ENCODE measurements around the gene PCDH10. TPM values are rescaled to one million over a fixed set of nuclear protein-coding genes. Genes with fewer than 3 reads are reported as not detected.
A peak's percentile ranks its signal among the peaks of the same experiment; 100 is the strongest.

Gene PCDH10
- total RNA-seq, 1 experiment from 2014 or later: not detected

DNA sequence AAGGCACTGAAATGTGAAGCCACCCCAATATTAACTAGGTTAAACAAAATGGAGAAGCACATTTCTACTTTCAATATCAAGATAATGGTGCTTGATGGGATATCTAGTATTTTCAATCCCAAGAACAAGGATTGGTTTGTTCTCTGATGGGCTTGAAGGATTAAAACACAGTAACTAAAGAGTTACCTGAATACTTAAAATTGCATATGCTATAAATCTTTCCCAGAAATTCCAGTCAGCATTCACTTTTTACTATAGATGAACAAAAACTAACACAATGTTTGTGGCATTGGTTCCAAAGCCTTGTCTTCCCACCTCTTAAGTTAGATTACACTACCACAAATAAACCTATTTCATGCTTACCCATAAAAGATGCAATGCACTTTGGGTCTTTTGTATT lies 3.9 kb upstream of the PCDH10 start:
- Mint-ChIP-seq H3K27me3 (ENCODE audit: insufficient read depth, unreplicated experiment) (peaks cover 30% of the 10 kb centered on the region), H3K27ac (ENCODE audit: low read depth, unreplicated experiment) (no peak overlapping the region), H3K4me3 (ENCODE audit: unreplicated experiment) (no peak overlapping the region), H3K9me3 (ENCODE audit: unreplicated experiment) (peaks cover 5% of the 10 kb centered on the region), H3K36me3 (ENCODE audit: insufficient read depth, unreplicated experiment) (no peaks in the 10 kb centered on the region), H3K4me1 (ENCODE audit: insufficient read depth, unreplicated experiment) (peaks cover 10% of the 10 kb centered on the region)
- intact Hi-C loops (cut with micrococcal nuclease): loop anchor here (5.0 kb wide), 1 partner anchor 1632 kb away; no protein-coding TSS in a partner anchor
- ChIA-PET CTCF (interaction anchor here (0.7 kb wide), 1 partner anchor 984 kb away, joined by 4 read pairs; no protein-coding TSS in a partner anchor), POLR2A (no interaction called here)
- TF ChIP-seq, protein P1, sequence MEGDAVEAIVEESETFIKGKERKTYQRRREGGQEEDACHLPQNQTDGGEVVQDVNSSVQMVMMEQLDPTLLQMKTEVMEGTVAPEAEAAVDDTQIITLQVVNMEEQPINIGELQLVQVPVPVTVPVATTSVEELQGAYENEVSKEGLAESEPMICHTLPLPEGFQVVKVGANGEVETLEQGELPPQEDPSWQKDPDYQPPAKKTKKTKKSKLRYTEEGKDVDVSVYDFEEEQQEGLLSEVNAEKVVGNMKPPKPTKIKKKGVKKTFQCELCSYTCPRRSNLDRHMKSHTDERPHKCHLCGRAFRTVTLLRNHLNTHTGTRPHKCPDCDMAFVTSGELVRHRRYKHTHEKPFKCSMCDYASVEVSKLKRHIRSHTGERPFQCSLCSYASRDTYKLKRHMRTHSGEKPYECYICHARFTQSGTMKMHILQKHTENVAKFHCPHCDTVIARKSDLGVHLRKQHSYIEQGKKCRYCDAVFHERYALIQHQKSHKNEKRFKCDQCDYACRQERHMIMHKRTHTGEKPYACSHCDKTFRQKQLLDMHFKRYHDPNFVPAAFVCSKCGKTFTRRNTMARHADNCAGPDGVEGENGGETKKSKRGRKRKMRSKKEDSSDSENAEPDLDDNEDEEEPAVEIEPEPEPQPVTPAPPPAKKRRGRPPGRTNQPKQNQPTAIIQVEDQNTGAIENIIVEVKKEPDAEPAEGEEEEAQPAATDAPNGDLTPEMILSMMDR (IDR thresholded peaks at IDR 0.05; ENCODE audit: unreplicated experiment): no peak
- DNase-seq (ENCODE audit: unreplicated experiment): no peak
- no TSS peak for BruUV-seq (replicated peaks)

DNA sequence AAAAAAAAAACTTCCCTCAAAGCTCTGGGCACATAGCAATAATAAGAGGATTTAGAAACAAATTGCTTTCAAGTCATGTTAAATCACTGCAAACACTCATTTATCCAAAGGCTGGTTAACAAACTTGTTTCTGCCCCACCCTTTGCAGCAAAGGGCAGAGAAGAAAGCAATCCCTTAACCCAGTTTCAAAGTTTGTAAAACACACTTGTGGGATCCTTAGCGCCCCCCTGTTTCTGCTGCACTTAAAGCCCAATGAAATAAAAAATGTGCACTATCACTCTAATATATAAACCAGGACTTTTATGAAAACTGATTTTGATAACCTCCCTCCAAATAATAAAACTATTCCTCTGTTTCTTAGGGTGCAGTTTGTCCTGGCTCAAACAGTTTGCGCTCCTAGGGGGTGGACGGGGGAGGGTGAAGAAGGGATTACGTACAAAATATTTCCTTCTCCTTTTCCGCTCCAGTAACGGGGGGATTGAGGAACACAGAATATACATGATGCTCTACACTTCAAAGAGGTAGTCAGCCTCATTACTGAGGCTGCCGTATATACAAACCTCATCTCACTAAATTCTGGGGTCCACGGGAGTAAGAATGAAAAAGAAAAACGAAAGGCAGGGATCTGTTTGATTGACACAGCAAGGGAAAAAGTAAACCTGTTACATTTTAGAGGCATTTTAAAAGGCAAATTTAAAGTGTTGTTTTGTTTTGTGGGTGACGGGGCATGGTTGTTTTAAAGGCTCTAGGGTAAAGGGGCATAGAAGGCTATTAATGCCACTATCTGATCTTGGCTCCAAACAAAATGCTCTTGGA lies 3.1 kb upstream of the PCDH10 start:
- no peak for DNase-seq (ENCODE audit: unreplicated experiment)
- peaks cover 10% of the 10 kb centered on the region for H3K4me1 Mint-ChIP-seq (ENCODE audit: insufficient read depth, unreplicated experiment)
- peak overlapping the region; percentile 77 for H3K4me3 Mint-ChIP-seq (ENCODE audit: unreplicated experiment)
- BruUV-seq (replicated peaks): no TSS peak
- intact Hi-C loops (cut with micrococcal nuclease): loop anchor here (1.0 to 5.0 kb wide), 4 partner anchors 337 to 1789 kb away; no protein-coding TSS in a partner anchor
- peaks cover 5% of the 10 kb centered on the region for H3K9me3 Mint-ChIP-seq (ENCODE audit: unreplicated experiment)
- H3K27ac Mint-ChIP-seq (ENCODE audit: low read depth, unreplicated experiment): no peak overlapping the region
- CTCF ChIA-PET: interaction anchor here (0.7 to 2.0 kb wide), 28 partner anchors 9 to 1860 kb away, joined by 3 to 17 read pairs (median 4); no protein-coding TSS in a partner anchor
- H3K27me3 Mint-ChIP-seq (ENCODE audit: insufficient read depth, unreplicated experiment): peaks cover 30% of the 10 kb centered on the region
- H3K36me3 Mint-ChIP-seq (ENCODE audit: insufficient read depth, unreplicated experiment): no peaks in the 10 kb centered on the region
- POLR2A ChIA-PET: interaction anchor here (0.6 to 0.8 kb wide), 2 partner anchors 1760 to 1793 kb away, joined by 3 read pairs; no protein-coding TSS in a partner anchor
- TF ChIP-seq, protein P1 (IDR thresholded peaks at IDR 0.05; ENCODE audit: unreplicated experiment): no peak

- Mint-ChIP-seq H3K4me3 (ENCODE audit: unreplicated experiment) (peak overlapping the region; percentile 77), H3K4me1 (ENCODE audit: insufficient read depth, unreplicated experiment) (peaks cover 10% of the 10 kb centered on the region), H3K36me3 (ENCODE audit: insufficient read depth, unreplicated experiment) (no peaks in the 10 kb centered on the region), H3K27me3 (ENCODE audit: insufficient read depth, unreplicated experiment) (peaks cover 30% of the 10 kb centered on the region), H3K27ac (ENCODE audit: low read depth, unreplicated experiment) (no peak overlapping the region), H3K9me3 (ENCODE audit: unreplicated experiment) (peaks cover 5% of the 10 kb centered on the region)
- ChIA-PET CTCF (interaction anchor here (0.6 to 2.0 kb wide), 47 partner anchors 8 to 1993 kb away, joined by 3 to 17 read pairs (median 3); no protein-coding TSS in a partner anchor), POLR2A (interaction anchor here (0.6 to 0.8 kb wide), 4 partner anchors 804 to 1792 kb away, joined by 3 read pairs; no protein-coding TSS in a partner anchor)
- peak; percentile 63 for DNase-seq (ENCODE audit: unreplicated experiment)
- no TSS peak for BruUV-seq (replicated peaks)
- intact Hi-C loops (cut with micrococcal nuclease): loop anchor here (1.0 to 5.0 kb wide), 4 partner anchors 336 to 1789 kb away; no protein-coding TSS in a partner anchor
- TF ChIP-seq, protein P1 (IDR thresholded peaks at IDR 0.05; ENCODE audit: unreplicated experiment): peak; percentile 95
Observed at GRCh38 chr4:133146574-133147241, 2.4 kb upstream of the PCDH10 start.

All from MCF 10A (cell line).